ENCODE data around the gene CCL2.
"Not testable (repeated sequence)": the region's sequence is repeated elsewhere in the genome, so short reads cannot be mapped to it uniquely, and the experiment has no call there.

Gene CCL2

DNA sequence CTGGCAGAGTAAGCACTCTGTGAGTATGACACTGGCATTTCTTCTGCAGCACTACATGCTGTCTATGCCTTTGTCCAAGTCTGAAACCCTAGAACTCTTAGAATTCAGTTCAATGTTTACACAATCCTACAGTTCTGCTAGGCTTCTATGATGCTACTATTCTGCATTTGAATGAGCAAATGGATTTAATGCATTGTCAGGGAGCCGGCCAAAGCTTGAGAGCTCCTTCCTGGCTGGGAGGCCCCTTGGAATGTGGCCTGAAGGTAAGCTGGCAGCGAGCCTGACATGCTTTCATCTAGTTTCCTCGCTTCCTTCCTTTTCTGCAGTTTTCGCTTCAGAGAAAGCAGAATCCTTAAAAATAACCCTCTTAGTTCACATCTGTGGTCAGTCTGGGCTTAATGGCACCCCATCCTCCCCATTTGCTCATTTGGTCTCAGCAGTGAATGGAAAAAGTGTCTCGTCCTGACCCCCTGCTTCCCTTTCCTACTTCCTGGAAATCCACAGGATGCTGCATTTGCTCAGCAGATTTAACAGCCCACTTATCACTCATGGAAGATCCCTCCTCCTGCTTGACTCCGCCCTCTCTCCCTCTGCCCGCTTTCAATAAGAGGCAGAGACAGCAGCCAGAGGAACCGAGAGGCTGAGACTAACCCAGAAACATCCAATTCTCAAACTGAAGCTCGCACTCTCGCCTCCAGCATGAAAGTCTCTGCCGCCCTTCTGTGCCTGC is at the start of gene CCL2:
TSS of gene CCL2 (plus strand) at position 635 of the 730 bp plus-strand sequence. CDS start at position 700, 65 bp downstream.
- DNase-seq, result peak; percentile 8

DNA sequence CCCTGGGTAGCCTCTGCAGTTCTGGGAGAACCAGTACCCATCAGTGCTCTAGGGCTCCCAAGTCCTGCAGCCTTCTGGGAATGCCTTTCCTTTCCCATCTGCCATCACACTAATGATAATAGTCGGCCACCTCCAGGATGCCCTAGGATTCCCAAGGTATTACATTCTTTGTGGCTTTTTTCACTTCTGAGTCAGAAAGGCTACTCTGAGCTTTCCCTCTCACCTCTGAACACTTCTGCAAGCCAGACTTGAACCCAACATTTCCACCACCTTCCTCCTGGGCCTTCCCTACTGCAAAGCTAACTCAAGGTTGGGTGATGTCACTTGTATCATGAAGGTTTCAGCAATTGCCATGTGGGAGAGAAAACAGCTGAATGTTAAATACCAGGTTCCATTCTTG is 49.7 kb upstream of the CCL2 start:
- no peak for DNase-seq

DNA sequence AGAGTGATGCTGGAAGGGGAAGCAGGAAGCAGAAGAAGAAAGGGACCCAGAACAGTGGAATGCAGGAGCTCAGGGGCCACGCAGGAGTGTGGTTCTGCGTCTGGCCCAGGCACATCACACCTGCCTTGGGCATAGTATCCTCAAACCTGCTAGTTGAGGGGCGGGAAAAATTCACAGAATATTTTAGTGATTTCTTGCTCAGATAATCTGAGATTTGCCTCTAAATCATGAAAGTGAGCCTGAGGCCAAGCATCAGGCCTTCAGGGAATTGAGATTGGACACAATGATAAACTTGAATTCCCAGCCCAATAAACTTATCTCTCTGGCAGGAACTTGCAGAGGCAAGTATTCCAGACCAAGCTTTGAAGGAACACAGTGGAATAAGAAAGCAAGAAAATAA is 48.5 kb upstream of the CCL2 start:
- DNase-seq, result no peak

DNA sequence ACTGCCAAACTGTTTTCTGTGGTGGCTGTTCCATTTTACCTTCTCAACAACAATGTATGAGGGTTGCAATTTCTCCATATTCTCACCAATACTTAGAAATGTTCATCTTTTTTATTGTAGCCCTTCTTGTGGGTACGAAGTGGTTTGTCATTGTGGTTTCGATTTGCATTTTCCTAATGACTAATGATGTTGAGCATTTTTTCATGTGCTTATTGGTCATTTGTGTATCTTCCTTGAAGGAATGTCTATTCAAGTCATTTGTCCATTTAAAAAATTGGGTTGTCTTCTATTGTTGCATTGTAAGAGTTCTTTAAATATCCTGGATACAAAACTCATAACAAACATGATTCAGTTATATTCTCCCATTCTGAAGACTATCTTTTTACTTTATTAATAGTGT is 47.5 kb upstream of the CCL2 start:
- DNase-seq, result no peak

DNA sequence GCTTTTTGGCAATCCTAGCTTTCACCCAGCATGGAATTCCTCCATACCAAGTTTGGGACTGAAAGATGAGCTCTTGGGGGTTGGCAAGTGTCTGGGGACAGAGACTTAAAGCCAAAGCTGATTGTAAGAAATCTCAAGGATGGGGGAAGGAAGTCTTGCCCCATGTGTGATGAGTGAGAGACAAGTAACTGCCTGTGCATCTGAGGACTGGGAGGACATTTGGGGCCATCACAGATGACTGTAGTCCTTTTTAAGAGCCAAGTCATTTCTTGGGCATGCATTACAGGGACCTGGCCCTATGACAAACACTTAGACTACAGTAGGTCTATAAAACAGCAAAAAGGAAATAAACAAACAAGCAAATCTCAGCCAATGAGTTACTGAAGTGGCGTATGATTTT is 36.3 kb upstream of the CCL2 start:
- no peak for DNase-seq

DNA sequence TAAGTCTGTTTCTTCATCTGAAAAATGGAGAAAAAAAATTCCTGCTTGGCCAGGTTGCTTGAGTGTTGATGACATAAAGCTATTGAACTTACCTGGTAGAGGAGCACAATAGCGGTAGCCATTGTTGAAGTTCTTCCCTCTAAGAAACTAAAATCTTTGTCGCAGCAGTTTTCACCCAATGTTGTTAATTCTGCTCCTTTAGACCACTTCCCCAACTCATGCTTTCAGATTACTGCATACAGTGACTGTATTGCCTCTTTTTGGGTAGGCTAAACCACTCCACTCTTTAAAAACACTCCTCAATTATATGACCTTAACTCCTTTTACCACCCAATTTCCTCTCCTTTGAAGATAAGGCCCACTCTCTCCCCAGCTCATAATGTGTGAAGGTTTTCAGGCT is 35.7 kb upstream of the CCL2 start:
- DNase-seq, result no peak

DNA sequence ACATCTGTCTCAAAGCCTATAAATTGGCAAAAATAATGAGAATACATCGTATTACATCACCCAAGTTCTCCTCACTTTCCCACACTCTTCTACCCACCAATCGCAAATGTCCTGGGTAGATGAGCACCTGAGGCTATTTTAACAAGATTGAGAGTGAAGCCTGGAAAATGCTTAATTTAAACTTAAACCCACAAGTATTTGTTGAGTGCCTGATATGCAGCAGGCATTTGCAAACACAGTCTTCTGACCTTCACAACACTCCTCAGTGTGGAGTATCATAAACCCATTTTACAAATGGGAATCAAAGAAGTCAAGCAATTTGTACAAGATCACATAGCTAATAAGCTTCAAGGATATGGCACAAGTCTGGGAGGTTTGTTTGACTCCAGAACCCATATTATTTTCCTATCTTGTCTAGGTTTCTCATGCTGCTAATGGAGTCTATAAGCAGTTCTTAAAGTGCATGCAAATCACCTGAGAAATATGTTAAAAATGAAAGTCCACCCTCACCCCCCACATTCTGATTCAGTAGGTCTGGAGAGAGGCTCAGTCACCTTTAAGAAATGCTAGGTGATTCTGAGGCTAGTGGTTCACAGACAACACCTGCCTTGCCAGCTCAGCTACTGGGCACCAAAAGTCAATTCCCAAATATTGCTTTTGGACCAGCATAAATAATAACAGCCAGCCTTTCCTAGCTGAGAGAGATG is 34.9 kb upstream of the CCL2 start:
- DNase-seq, result no peak

DNA sequence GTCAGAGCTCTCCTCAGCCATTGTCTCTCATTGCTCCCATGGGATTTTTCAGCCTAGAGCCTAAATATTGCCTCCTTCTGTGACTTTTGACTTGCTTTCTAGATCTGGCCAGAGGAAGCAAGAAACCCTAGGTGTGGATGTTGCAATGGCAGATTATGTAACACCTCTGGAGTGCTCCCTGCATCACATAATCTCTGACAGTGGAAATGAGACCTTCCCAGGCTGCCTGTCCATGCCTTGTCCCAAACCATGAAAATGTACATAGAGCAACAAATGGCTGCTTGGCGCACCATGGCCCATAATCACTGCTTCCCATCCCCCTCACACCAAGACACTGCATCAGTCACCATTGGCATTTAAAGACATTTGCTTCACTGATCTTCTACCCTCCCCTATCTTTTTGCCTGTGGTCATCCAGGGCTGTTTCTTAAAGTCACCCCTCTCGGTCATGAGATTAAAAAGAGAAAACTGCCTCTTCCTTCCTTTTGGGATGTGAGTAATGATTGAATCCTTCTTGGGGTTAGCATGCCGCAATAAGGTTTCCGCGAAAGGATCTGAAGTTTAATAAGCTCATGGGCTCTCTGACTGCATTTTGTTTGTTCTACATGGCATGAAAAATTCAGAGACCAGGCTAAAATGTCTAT is 34.2 kb upstream of the CCL2 start:
- DNase-seq, result no peak

DNA sequence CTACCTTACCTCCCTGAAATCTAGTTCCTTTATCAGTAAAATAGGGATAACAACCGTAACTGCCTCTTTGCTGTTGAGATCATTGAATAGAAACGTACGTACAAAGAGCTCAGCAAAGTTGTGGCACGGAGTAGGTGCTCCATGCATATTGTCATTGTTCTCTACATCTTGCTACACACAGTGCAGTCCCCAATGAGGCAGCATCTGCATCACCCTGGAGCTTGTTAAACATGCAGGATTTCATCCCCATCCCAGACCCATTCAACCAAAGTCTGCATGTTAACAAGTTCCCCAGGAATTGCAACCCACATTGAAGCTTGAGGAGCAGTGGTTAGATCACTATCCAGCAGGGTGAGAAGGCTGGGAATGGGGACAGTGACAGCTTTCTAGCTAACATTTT is 33.7 kb upstream of the CCL2 start:
- no peak for DNase-seq

DNA sequence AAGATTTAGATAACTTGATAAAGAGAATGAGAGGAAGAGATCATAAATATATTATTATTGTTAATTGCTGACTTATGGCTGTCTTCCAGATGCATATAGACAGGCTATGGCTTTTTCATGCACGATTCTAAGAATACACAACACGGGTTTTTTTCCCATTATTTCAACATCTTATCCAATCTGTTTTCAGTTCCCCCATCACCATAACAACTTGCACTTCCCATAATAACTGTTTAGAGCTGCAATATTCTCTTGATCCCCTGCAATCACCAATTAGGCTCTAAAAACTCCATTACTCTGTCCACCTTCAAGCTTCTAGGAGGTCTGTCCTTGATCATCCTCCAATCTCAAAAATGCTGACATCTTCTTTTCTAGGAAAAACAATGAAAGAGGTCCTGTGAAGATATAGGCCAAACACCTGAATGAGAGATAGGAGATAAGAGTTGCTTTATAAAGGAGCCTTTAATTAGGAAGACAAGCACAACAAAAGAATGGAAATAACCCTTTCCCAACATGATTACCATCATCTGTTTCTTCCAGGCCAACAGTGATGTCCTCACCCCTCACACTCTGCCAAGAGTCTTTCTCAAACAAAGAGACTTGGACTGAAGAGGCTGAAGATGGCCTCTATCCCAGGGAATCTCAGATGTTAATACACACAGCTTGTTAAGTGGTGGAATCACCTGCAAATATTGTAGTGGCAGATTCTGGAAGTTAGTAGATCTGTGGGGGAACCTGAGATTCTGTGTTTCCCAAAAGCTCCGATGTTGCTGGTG is 32.2 kb upstream of the CCL2 start:
- DNase-seq, result no peak

DNA sequence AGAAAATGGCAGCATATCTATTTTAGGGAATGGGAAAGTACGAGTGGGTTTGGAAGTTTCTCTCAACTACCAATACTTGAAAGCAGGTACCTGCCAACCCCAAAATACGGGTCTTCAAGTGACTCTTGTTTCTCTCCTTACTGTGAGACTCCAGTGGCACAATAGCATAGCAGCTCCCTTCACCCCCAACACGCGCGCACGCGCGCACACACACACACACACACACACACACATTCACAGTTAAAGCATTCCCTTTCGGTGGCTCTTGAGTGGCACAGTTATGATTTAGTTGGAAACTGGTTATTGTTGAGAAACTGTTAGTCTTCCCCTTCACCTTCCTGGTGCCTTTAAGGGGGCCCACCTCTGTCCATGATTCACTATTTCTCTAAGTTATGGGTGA is 30.0 kb upstream of the CCL2 start:
- no peak for DNase-seq

DNA sequence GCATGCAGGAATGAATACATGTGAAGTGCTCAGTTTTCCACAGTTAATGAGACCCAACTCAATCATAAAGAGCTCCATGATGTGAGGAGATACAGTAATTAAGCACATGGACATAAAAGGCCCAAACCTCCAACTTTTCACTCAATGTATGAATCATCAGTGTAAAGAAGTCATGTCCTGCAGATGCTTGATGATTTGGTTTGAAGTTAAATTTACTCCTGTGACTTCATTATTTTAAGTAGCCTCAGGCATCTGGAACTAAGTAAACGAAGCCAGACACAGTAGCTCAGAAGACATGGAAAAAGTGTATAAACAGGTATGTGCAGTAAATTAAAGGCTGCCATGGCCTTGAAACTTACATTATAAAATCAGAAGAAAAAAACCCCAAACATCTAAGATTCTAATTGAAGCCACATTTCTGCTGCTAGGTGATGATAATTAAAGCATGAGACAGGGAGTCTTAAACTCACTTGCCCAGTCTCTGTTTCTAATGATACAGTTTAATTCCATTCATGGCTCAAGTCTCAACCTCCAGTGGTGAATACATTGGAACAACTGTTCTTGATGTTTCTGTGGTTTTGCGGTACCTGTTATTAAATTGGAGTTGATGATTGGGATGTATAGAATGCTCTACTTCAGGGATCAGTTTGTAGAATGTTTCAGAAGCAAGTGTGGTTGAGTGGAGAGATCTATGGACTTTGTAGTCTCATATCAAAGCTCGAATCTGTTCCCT is 28.9 kb upstream of the CCL2 start:
- DNase-seq, result no peak

DNA sequence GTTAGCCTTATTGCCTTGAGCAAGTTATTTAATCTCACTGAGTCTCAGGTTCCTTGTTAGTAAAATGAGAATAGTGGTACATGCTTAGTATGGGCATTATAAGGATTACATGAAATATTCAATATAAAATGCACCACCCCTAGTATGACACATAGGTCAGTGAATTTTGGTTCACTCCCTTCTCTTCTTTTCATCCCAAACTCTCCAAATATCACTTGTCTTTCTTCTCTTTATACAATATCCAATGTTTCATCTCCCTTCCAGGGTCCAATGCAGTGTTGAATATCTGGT is 28.4 kb upstream of the CCL2 start:
- no peak for DNase-seq

DNA sequence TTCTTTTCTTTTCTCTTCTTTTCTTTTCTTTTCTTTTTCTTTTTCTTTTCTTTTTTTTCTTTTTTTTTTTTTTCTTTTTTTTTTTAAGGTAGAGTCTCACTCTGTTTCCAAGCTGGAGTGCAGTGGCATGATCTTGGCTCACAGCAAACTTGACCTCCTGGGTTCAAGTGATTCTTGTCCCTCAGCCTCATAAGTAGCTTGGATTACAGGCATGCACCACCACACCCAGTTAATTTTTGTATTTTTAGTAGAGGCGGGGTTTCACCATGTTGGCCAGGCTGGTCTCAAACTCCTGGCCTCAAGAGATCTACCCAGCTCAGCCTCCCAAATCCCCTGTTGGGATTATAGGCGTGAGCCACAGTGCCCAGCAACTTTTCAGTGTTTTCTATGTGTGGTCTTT is 27.8 kb upstream of the CCL2 start:
- not testable (repeated sequence) for DNase-seq

DNA sequence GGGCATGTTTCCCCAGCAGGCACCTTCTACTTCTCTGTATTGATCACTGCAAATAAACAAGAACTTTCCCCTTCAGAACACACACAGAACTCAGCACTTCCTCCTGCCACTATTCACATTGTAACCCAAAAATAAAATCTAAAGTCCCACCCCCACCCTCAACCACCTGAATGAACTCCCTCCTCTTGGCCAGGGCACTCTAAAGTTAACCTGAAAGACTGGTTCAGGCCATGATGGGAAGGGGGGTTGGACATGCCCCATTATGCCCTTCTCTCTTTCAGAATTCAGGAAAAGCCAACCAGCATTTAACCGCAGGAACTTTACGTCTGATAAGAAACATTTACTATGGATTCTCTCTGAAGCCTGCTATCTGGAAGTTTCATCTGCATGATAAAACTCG is 27.4 kb upstream of the CCL2 start:
- no peak for DNase-seq

DNA sequence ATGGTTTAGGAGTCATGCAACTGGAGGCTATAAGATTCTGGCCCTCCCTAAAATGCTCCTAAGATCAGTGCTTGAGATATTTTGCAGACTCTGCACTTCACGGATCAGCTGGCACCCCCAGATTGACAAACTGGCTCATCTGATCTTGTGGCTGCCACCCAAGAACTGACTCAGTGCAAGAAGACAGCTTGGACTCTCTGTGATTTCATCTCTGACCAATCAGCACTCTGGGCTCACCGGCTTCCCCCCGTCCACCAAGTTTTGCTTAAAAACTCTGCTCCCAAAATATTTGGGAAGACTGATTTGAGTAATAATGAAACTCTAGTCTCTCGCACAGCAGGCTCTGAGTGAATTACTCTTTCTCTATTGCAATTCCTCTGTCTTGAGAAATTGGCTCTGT is 26.3 kb upstream of the CCL2 start:
- DNase-seq, result no peak

DNA sequence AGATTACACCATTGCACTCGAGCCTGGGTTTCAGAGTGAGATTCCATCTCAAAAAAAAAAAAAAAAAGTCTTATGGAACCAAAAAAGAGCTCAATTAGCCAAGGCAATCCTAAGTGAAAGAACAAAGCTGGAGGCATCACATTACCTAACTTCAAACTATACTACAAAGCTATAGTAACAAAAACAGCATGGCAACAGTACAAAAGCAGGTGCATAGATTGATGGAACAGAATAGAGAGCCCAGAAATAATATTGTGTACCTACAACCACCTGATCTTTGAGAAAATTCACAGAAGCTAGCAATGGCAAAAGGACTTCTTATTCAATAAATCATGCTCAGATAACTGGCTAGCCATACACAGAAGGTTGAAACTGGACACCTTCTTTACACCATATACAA is 24.7 kb upstream of the CCL2 start:
- no peak for DNase-seq

DNA sequence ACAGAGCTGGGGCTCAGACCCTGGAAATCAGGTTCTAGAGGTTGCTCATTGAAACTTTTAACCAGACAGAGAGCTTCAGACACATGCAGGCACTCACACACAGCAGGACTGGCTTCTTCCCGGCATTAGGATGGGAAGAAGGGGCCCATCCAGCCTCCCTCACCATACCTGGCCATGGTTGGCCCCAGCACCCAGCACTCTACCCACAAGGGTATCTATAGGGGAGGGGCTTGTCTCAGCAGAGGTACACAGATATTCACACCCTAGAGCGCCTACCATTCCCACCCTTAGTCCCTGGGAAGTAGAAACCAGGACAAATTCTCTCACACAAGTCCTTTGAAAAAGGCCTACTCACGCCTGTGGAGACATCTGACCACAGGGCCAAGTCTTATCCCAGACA is 20.5 kb upstream of the CCL2 start:
- DNase-seq, result no peak

DNA sequence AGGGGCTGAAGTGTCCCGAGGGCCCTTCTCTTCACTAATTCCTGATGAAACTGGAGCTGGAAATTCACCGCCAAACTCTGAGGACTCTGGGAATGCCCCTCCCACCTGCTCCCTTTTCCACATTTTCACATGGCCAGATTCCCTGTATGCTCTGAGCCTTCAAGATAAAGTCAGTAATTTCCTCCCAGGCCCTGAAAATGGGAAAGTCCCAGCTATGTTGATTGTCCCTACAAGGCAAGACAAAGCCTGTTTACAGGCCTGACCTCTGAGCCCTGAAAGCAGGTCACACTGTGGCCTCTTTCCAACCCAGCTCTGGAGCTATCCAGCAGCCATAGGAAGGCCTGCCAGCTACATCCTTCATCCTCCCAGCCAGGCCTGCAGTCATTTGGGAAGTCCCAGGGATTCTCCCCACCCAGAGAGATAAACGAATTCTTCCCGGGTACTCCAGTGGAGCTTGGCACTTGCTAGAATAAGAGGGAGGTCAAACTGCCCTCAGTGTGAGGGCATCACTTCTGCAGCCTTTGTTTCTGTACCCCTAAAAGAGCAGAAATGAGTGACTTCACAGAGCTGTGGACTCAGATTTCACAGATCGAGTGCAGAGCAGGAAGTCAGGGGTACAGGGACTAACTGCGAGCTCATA is 19.6 kb upstream of the CCL2 start:
- no peak for DNase-seq

DNA sequence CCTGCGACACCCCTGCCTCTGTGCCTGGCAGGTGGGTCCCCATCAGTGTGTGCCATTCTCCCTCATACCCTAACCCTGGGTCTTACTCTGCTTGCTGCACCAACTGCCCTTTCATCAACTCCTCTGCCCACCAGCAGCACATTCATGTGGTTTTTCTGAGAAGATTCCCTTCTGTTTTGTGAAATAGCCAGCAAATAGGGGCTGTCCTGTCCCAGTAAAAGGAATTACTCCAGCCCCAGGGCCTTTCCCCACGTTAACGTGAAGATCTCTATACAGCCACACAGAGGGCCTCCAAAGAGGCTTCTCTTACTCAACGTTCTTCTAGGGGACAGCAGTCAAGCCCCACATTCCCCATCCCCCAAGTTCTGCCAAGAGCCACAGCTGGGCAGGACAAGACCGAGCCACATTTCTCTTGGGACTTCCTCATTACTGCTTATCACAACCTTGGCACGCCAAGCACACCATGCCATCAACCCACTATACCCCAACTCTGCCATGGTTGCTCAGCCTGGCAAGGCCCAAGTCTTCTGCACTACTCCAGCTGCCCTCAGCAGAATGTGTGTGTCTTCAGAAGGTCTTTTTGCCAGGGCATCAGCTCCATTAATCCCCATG is 18.7 kb upstream of the CCL2 start:
- no peak for DNase-seq

DNA sequence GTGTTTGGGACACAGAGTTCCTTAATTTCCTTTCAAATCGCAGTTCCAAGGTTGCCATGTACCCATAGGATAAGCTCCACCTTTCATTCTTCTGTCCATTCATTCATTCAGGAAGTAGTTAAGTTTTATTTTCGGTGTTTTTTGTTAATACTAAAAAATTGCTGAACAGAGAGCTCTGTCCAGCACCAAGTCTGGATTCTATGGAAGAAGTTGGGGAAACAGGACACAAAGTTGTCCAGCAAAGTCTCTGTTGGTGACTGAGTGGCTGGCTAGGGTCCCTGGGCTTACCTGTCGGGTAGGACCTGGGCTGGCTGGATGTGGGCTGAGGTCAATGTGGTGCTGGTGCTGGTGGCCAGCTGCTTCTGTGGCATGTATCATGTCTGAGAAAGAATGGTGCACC is 17.6 kb upstream of the CCL2 start:
- DNase-seq, result no peak

DNA sequence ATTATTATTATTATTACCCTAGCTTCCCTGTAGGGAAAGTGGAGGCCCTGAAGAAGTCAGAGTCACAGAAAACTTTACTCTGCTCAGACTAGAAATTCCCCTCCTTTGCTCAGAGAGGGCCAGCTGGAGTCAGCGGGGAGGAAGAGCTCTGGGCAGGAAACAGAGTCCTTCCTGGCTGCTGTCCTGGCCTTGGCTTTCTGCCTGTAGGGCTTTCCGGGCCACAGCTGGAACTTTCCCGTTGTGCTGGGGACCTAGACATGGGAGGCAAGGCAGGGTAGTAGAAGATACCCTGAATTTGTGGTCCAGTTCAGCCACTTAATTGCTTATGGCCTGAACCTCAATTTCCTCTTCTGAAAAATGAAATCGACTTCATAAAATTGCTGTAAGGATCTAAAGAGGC is 14.0 kb upstream of the CCL2 start:
- DNase-seq, result no peak
